Body of pancreas (tissue), 4 donors: ENCODE data around the gene PARL. TPM values are rescaled to one million over a fixed set of nuclear protein-coding genes. Genes with fewer than 3 reads are reported as not detected.

ENCODE experiments used
- ATAC-seq: fragments of 150-250 bp; one replicate; pipeline ENCODE4 v1.9.1; 2016
- DNase-seq, 4 donors: peaks; one replicate each; pipeline ENCODE4 v3.0.0-alpha.2; 2019
- H3K27ac ChIP-seq, 4 donors: fragments of 200-600 bp; sonication (generic); 1 replicate in 3 of 4; 2 replicates in 1 of 4; pipeline versions ENCODE4 v1.5.1 to v1.6.1; 2016 to 2019; ENCODE audit warnings: mild to moderate bottlenecking in 1 of 4, mixed read lengths in 1 of 4, moderate library complexity in 1 of 4
- H3K27me3 ChIP-seq, 2 donors: fragments of 200-600 bp; sonication (generic); one replicate each; pipeline ENCODE4 v1.6.0; 2016; ENCODE audit warnings: mild to moderate bottlenecking in 1 of 2
- H3K36me3 ChIP-seq, 2 donors: fragments of 200-600 bp; sonication (generic); replicated peaks in 1 of 2; 2 replicates each; pipeline ENCODE4 v1.5.1; 2016; ENCODE audit warnings: low read depth in 2 of 2; ENCODE audit not compliant: insufficient read depth in 1 of 2
- H3K4me1 ChIP-seq: fragments of 200-600 bp; sonication (generic); one replicate; pipeline ENCODE4 v1.6.0; 2016
- H3K4me3 ChIP-seq, 2 donors: fragments of 200-600 bp; sonication (generic); 1 replicate in 1 of 2; 2 replicates in 1 of 2; pipeline ENCODE4 v1.5.1; 2016 to 2019
- H3K9me3 ChIP-seq, 3 donors: fragments of 200-600 bp; sonication (generic); 1 replicate in 2 of 3; 2 replicates in 1 of 3; pipeline ENCODE4 v1.5.1; 2016
- POLR2A ChIP-seq, 3 donors: fragments of 450-650 bp; IDR thresholded peaks; one replicate each; pipeline ENCODE4 v1.6.1; 2016; ENCODE audit warnings: antibody characterized with exemption in 3 of 3, mild to moderate bottlenecking in 2 of 3
- WGBS, 2 donors: methylation state at CpG; one replicate each; pipeline ENCODE4 v1.1.5; 2017; 5-methylcytosine and 5-hydroxymethylcytosine counted together
- intact Hi-C: fragments of 100-400 bp; cut with DNase I; formaldehyde crosslinking; loops from one replicate; pipeline ENCODE4 v1.15.1; 2023
- total RNA-seq, 2 donors: library from RNA; depleted of rRNA; stranded (reverse); fragments of >200 nt; gene quantifications; one replicate each; pipeline ENCODE4 v1.1.0, GENCODE V29; 2016
- TF ChIP-seq, protein P1 (sequence below), 7 experiments: fragments of 450-650 bp in 4 of 7; fragments of 200-600 bp in 3 of 7; sonication (generic) in 3 of 7; IDR thresholded peaks; one replicate each; pipeline ENCODE4 v1.5.1; 2016 to 2019; ENCODE audit warnings: antibody characterized with exemption in 7 of 7

Gene PARL, protein sequence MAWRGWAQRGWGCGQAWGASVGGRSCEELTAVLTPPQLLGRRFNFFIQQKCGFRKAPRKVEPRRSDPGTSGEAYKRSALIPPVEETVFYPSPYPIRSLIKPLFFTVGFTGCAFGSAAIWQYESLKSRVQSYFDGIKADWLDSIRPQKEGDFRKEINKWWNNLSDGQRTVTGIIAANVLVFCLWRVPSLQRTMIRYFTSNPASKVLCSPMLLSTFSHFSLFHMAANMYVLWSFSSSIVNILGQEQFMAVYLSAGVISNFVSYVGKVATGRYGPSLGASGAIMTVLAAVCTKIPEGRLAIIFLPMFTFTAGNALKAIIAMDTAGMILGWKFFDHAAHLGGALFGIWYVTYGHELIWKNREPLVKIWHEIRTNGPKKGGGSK
- 10 to 100 TPM; 25.4 to 34.6 TPM for total RNA-seq

DNA sequence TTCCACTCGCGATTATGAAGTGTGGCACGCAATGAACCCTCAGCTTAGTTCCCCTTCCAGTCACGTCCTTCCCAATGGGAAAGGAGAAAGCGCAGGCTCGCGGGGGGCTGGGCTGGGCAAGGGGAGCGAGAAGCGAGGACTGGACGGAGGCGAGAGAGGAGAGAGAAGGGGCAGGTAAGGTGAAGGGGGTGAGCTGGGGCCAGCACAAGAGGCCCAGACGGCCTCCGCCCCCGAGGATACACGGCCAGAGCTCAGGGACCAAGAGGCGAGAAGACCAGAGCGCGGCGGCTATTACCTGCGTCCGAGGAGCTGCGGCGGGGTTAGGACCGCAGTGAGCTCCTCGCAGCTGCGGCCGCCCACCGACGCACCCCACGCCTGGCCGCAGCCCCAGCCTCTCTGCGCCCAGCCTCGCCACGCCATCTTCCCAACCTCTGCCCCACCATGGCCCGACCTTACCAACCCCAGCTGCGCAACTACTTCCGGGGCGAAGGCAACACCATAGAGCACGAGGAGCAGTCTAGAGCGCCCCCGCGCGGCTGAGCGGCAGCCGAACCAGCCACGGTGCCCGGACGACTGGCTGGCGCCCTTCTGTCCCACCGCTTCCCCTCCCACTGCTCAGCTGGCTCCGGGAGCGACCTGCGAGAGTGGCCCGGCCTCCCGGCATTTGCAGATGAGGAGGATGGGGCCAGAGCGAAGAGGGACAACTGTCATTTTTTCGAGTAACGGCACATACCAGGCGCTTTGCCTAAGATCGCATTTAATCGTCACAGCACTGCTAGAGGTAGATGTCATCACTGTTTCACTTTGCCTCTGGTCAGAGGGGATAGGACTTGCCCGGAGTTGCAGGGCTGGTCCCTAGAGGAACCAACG lies at the start of gene PARL:
PARL (minus strand) TSS at position 454 of the 870 bp plus-strand sequence; CDS start at position 420, 34 bp downstream.
- peaks cover 23% of the 10 kb centered on the region for H3K4me1 ChIP-seq
- intact Hi-C loops: no loop called here

GRCh38 chr3:183933160-183933559 lies 48.5 kb upstream of the PARL start:
- Histone ChIP-seq H3K36me3 (no peaks in the 10 kb centered on the region), H3K9me3 (no peaks in the 10 kb centered on the region), H3K4me3 (no peak overlapping the region), H3K27me3 (no peaks in the 10 kb centered on the region), H3K4me1 (no peaks in the 10 kb centered on the region), H3K27ac (no peak overlapping the region)
- intact Hi-C loops: no loop called here
- TF ChIP-seq, protein P1, sequence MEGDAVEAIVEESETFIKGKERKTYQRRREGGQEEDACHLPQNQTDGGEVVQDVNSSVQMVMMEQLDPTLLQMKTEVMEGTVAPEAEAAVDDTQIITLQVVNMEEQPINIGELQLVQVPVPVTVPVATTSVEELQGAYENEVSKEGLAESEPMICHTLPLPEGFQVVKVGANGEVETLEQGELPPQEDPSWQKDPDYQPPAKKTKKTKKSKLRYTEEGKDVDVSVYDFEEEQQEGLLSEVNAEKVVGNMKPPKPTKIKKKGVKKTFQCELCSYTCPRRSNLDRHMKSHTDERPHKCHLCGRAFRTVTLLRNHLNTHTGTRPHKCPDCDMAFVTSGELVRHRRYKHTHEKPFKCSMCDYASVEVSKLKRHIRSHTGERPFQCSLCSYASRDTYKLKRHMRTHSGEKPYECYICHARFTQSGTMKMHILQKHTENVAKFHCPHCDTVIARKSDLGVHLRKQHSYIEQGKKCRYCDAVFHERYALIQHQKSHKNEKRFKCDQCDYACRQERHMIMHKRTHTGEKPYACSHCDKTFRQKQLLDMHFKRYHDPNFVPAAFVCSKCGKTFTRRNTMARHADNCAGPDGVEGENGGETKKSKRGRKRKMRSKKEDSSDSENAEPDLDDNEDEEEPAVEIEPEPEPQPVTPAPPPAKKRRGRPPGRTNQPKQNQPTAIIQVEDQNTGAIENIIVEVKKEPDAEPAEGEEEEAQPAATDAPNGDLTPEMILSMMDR (IDR thresholded peaks at IDR 0.05): no peak
- WGBS, 2 donors: 86 to 87% methylated on average over 3 of the region's 3 CpGs
- DNase-seq (no peak), ATAC-seq (no peak)

More for the DNA sequence above, at the start of gene PARL:
- DNase-seq (peak; percentile 95 to 97 (median 96)), ATAC-seq (peak; percentile 100)
- 0% methylated on average over 19 to 55 of the region's 63 CpGs for WGBS, 2 donors
- TF ChIP-seq POLR2A (IDR thresholded peaks at IDR 0.05): peak; percentile 48 to 85 (median 84)
- TF ChIP-seq, protein P1 (IDR thresholded peaks at IDR 0.05): peak; percentile 89 to 98 (median 97)
- H3K27ac ChIP-seq: peak within 1 kb of the TSS in 3 of 4 donors; percentile 40 to 74 (median 73)
- no peaks in the 10 kb centered on the region for H3K27me3 ChIP-seq
- no peaks in the 10 kb centered on the region for H3K9me3 ChIP-seq
- no peaks in the 10 kb centered on the region for H3K36me3 ChIP-seq
- H3K4me3 ChIP-seq: peak within 1 kb of the TSS; percentile 75 to 89

DNA sequence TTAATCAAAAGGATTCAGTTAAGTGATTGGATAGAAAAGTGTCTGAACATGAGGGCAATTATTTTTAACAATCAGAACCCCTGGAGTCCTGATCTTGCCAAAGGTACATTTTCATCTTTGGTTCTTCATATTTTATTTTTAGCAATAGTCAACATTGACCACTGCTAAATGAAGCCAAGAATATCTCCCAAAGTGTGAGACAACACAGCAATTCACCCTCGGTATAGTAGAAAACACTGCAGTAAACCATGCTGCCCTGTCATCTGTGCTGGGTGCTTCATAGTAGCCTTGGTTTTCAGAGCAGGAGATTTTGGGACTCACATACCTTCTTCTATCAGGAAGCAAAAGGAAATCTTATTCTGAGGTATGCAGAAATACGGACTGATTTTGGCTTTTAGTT lies 47.2 kb upstream of the PARL start:
- no peaks in the 10 kb centered on the region for H3K4me1 ChIP-seq
- H3K27me3 ChIP-seq: no peaks in the 10 kb centered on the region
- ATAC-seq (no peak), DNase-seq (no peak)
- no peak overlapping the region for H3K27ac ChIP-seq
- H3K4me3 ChIP-seq: no peak overlapping the region
- no peaks in the 10 kb centered on the region for H3K9me3 ChIP-seq
- intact Hi-C loops: no loop called here
- WGBS, 2 donors: 84 to 91% methylated on average over 2 of the region's 2 CpGs
- no peaks in the 10 kb centered on the region for H3K36me3 ChIP-seq
- TF ChIP-seq POLR2A (IDR thresholded peaks at IDR 0.05): no peak
- TF ChIP-seq, protein P1 (IDR thresholded peaks at IDR 0.05): no peak

- 80 to 89% methylated on average over 10 of the region's 10 CpGs for WGBS, 2 donors
- Histone ChIP-seq H3K36me3 (no peaks in the 10 kb centered on the region), H3K9me3 (no peaks in the 10 kb centered on the region), H3K4me3 (no peak overlapping the region), H3K4me1 (no peaks in the 10 kb centered on the region), H3K27ac (no peak overlapping the region), H3K27me3 (no peaks in the 10 kb centered on the region)
- DNase-seq: no peak
- ATAC-seq: no peak
- TF ChIP-seq, protein P1 (IDR thresholded peaks at IDR 0.05): no peak
- no peak for TF ChIP-seq POLR2A (IDR thresholded peaks at IDR 0.05)
- intact Hi-C loops: no loop called here
Measured at GRCh38 chr3:183930086-183930485, 45.4 kb upstream of the PARL start.
